Vagina (tissue), 2 donors: Measurements from ENCODE around the gene NDUFA1. TPM values are rescaled to one million over a fixed set of nuclear protein-coding genes. Genes with fewer than 3 reads are reported as not detected.
"Not testable (repeated sequence)": the region's sequence is repeated elsewhere in the genome, so short reads cannot be mapped to it uniquely, and the experiment has no call there.

Source experiments
- DNase-seq, 2 donors: peaks; one replicate each; pipeline ENCODE4 v3.0.0-alpha.2; 2017; ENCODE audit errors: extremely low spot score in 2 of 2
- H3K27ac ChIP-seq: fragments of 200-600 bp; sonication (generic); one replicate; pipeline ENCODE4 v1.5.1; 2019
- H3K27me3 ChIP-seq: fragments of 200-600 bp; sonication (generic); one replicate; pipeline ENCODE4 v1.5.1; 2019
- H3K36me3 ChIP-seq, 2 donors: fragments of 200-600 bp; sonication (generic); one replicate each; pipeline ENCODE4 v1.5.1; 2017 to 2019
- H3K4me1 ChIP-seq: fragments of 200-600 bp; sonication (generic); one replicate; pipeline ENCODE4 v1.5.1; 2019
- H3K4me3 ChIP-seq, 2 donors: fragments of 200-600 bp; sonication (generic); 1 replicate in 1 of 2; 2 replicates in 1 of 2; pipeline ENCODE4 v1.5.1; 2016 to 2019
- H3K9me3 ChIP-seq: fragments of 200-600 bp; sonication (generic); one replicate; pipeline ENCODE4 v1.5.1; 2019
- POLR2A ChIP-seq, 2 donors: fragments of 450-650 bp; IDR thresholded peaks; one replicate each; pipeline ENCODE4 v1.6.1; 2017; ENCODE audit warnings: antibody characterized with exemption in 2 of 2, mild to moderate bottlenecking in 2 of 2, moderate library complexity in 2 of 2
- POLR2AphosphoS5 ChIP-seq, 2 donors: sonication (generic); formaldehyde crosslinking; IDR thresholded peaks; one replicate each; pipeline ENCODE4 v1.9.0; 2017; ENCODE audit warnings: antibody characterized with exemption in 2 of 2, mild to moderate bottlenecking in 2 of 2, low read depth in 1 of 2; ENCODE audit not compliant: insufficient read depth in 1 of 2
- intact Hi-C: fragments of 100-400 bp; cut with DNase I; formaldehyde crosslinking; loops from one replicate; pipeline ENCODE4 v1.15.1; 2023
- total RNA-seq: library from RNA; depleted of rRNA; stranded (reverse); fragments of >200 nt; gene quantifications from one replicate; pipeline ENCODE4 v1.2.3, GENCODE V29; 2016
- TF ChIP-seq, protein P1 (sequence below), 3 experiments: fragments of 450-650 bp in 2 of 3; fragments of 200-600 bp in 1 of 3; sonication (generic) in 1 of 3; IDR thresholded peaks; one replicate each; pipeline ENCODE4 v1.5.1; 2017 to 2019; ENCODE audit warnings: antibody characterized with exemption in 3 of 3, mild to moderate bottlenecking in 2 of 3, moderate library complexity in 2 of 3

Gene NDUFA1
- total RNA-seq, 1 donor from 2014 or later: 25.8 TPM

DNA sequence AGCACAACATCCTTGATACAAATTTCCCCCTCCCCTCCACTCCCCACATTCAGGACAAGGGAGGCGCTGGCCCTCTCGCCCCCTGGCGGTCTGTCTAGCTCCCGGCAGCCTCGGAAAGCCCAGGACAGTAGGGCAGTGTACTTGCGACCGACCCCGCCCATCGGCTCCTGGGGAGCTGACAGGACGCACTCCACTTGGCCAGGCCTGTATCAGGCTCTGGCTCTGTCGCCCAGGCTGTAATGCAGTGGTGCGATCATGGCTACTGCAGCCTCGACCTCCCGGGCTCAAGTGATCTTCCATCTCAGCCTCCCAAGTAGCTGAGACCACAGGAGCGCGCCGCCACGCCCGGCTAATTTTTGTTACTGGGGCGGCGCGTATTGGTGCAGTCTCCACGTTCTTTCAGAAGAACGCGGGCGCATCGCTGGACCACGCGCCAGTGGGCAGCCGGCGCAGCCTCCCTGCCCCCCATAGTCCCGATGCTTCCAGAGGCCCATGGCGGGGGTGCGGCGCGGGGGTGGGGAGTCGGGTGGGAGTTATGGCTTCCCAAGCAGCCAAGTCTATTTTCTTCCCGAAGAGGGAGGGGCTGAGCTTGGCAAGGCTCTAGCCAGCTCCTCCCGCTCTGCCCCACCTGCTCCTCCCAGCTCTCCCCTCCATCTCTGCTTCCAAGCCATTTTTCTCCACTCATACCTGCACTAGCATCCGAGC is 16.2 kb downstream of the NDUFA1 start:
- peak overlapping the region; percentile 13 to 26 for H3K4me3 ChIP-seq
- TF ChIP-seq POLR2A (IDR thresholded peaks at IDR 0.05): no peak
- TF ChIP-seq, protein P1, sequence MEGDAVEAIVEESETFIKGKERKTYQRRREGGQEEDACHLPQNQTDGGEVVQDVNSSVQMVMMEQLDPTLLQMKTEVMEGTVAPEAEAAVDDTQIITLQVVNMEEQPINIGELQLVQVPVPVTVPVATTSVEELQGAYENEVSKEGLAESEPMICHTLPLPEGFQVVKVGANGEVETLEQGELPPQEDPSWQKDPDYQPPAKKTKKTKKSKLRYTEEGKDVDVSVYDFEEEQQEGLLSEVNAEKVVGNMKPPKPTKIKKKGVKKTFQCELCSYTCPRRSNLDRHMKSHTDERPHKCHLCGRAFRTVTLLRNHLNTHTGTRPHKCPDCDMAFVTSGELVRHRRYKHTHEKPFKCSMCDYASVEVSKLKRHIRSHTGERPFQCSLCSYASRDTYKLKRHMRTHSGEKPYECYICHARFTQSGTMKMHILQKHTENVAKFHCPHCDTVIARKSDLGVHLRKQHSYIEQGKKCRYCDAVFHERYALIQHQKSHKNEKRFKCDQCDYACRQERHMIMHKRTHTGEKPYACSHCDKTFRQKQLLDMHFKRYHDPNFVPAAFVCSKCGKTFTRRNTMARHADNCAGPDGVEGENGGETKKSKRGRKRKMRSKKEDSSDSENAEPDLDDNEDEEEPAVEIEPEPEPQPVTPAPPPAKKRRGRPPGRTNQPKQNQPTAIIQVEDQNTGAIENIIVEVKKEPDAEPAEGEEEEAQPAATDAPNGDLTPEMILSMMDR (IDR thresholded peaks at IDR 0.05): peak in 1 of 3 experiments; percentile 32
- DNase-seq: no peak

DNA sequence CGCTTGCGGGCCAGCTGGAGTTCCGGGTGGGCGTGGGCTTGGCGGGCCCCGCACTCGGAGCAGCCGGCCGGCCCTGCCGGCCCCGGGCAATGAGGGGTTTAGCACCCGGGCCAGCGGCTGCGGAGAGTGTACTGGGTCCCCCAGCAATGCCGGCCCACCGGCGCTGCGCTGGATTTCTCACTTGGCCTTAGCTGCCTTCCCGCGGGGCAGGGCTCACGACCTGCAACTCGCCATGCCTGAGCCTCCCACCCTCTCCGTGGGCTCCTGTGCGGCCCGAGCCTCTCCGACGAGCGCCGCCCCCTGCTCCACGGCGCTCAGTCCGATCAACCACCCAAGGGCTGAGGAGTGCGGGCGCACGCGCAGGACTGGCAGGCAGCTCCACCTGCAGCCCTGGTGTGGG is 19.0 kb downstream of the NDUFA1 start:
- H3K36me3 ChIP-seq, H3K27me3 ChIP-seq, H3K4me3 ChIP-seq, H3K4me1 ChIP-seq, DNase-seq, intact Hi-C loops, H3K27ac ChIP-seq, H3K9me3 ChIP-seq: not testable (repeated sequence)

More for the DNA sequence above, 16.2 kb downstream of the NDUFA1 start:
- intact Hi-C loops: no loop called here
- Histone ChIP-seq H3K4me1 (no peaks in the 10 kb centered on the region), H3K27me3 (no peaks in the 10 kb centered on the region), H3K9me3 (no peaks in the 10 kb centered on the region), H3K36me3 (no peaks in the 10 kb centered on the region), H3K27ac (no peak overlapping the region)

DNA sequence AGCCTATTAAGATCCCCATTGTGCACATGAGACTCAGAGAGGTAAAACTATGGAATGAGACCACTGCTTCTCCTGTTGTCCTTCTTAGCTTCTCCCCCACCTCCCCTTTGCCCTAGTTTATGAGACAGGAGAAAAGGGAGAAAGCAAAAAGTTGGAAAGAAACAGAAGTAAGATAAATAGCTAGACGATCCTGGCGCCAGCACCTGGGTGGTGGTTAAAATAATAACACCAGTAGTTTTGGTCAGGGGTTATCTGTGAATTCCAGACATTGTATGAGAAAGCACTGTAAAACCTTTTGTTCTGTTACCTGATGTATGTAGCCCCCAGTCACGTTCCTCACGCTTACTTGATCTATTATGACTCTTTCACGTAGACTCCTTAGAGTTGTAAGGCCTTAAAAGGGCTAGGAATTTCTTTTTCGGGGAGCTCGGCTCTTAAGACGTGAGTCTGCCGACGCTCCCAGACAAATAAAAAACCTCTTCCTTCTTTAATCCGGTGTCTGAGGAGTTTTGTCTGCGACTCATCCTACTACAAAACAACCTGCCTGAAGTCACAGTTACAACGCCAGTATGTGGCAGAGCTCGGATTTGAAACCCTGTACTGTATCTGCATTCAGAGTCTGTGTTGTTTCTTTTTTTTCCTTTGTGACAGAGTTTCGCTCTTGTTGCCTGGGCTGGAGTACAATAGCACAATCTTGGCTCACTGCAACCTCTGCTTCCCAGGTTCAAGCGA is 20.5 kb downstream of the NDUFA1 start:
- H3K27ac ChIP-seq, H3K9me3 ChIP-seq, intact Hi-C loops, H3K4me1 ChIP-seq, DNase-seq, H3K36me3 ChIP-seq, H3K4me3 ChIP-seq, H3K27me3 ChIP-seq: not testable (repeated sequence)

DNA sequence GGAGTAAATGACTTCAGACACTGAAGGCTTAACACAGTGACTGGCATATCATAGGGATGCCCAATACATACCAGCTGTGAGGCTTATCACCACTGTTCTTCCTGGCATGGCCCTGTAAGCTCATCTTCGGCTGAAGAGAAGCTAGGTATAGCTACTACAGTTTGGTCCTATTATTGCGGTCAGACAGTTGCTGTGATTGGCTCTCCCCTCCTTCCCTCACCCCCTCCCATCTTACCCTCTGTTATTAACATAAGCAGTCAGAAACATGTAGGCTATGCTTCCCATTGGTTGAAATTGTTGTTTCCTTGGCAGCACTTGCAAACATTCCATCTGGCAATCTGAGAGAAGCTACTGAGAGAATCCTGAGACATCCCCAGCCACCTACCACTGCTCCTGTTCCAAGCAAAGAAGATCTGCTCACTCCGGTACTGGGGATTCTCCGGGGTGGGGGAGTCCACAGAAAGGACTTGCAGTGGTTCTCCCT is 24.3 kb downstream of the NDUFA1 start, which contains the start of gene AKAP14:
Gene AKAP14, plus strand, starts transcription at position 51 of the 484 bp plus-strand sequence. CDS start 7,331 bp downstream, outside the sequence.
- no peak within 1 kb of the TSS for H3K4me3 ChIP-seq
- intact Hi-C loops: no loop called here
- no peaks in the 10 kb centered on the region for H3K27me3 ChIP-seq
- H3K4me1 ChIP-seq: no peaks in the 10 kb centered on the region
- H3K9me3 ChIP-seq: no peaks in the 10 kb centered on the region
- no peaks in the 10 kb centered on the region for H3K36me3 ChIP-seq
- no peak for DNase-seq
- H3K27ac ChIP-seq: no peak within 1 kb of the TSS
- TF ChIP-seq POLR2AphosphoS5 (IDR thresholded peaks at IDR 0.05; ENCODE audit: insufficient read depth in 1 of 2, low read depth in 1 of 2): no peak
- no peak for TF ChIP-seq POLR2A (IDR thresholded peaks at IDR 0.05)
- TF ChIP-seq, protein P1 (IDR thresholded peaks at IDR 0.05): no peak

DNA sequence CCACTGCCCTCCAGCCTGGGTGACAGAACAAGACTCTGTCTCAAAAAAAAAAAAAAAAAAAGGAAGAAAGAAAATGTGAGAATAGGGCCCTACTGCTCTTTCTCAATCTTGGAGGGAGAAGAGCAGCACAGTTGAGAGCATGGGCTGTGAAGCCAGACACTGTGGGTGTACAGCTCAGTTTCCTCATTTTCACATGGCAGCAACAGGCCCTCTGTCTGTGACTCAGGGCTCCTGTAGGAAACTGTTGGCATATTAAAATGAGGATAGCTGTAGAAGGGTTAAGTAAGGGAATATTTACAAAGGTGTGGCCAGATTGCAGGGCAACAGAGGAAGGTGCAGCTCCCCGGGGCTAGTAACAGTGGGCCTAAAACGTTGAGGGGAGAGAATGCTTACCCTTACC is 27.5 kb downstream of the NDUFA1 start:
- no peaks in the 10 kb centered on the region for H3K27me3 ChIP-seq
- H3K27ac ChIP-seq: no peak overlapping the region
- TF ChIP-seq POLR2A (IDR thresholded peaks at IDR 0.05) (no peak), POLR2AphosphoS5 (IDR thresholded peaks at IDR 0.05; ENCODE audit: insufficient read depth in 1 of 2, low read depth in 1 of 2) (no peak)
- TF ChIP-seq, protein P1 (IDR thresholded peaks at IDR 0.05): no peak
- no peaks in the 10 kb centered on the region for H3K36me3 ChIP-seq
- no peak for DNase-seq
- no peak overlapping the region for H3K4me3 ChIP-seq
- H3K9me3 ChIP-seq: no peaks in the 10 kb centered on the region
- intact Hi-C loops: no loop called here
- H3K4me1 ChIP-seq: no peaks in the 10 kb centered on the region

DNA sequence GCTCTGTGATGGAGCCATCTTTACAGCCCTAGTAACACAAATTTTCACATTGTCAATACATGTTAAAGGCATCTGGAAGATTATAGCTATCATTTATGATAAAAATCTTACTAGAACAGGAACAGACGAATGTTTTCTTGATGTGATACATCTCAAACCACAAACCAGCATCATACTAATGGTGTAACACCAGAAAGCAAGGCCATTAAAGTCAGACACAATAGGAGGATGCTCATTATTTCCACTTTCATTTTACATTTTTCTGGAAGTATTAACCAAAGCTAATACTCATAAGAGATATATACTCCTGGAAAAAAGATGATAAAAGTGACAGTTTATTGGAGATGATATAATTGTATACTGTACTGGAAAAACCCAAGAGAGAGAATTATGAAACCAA is 29.3 kb downstream of the NDUFA1 start:
- Histone ChIP-seq H3K27ac (no peak overlapping the region), H3K27me3 (no peaks in the 10 kb centered on the region), H3K4me3 (no peak overlapping the region), H3K36me3 (no peaks in the 10 kb centered on the region), H3K9me3 (no peaks in the 10 kb centered on the region), H3K4me1 (no peaks in the 10 kb centered on the region)
- intact Hi-C loops: no loop called here
- DNase-seq: no peak
- TF ChIP-seq POLR2AphosphoS5 (IDR thresholded peaks at IDR 0.05; ENCODE audit: insufficient read depth in 1 of 2, low read depth in 1 of 2) (no peak), POLR2A (IDR thresholded peaks at IDR 0.05) (no peak)
- TF ChIP-seq, protein P1 (IDR thresholded peaks at IDR 0.05): no peak
